ENCODE results near the gene CELSR2.

- TF ChIP-seq POLR2AphosphoS5 (IDR thresholded peaks at IDR 0.05; ENCODE audit: low read depth, low read length) (no peak), REST (IDR thresholded peaks at IDR 0.05; ENCODE audit: insufficient read depth in 1 of 2, low read depth in 2 of 2, low read length in 2 of 2) (no peak), TAF1 (IDR thresholded peaks at IDR 0.05; ENCODE audit: borderline replicate concordance, insufficient read depth, low read length) (no peak)
These were observed 22.9 kb downstream of the CELSR2 start for GRCh38 chr1:109272021-109272799.
